IPS DF 4.7 (cell line): ENCODE results near the gene COL15A1.

ENCODE experiments used
- DNase-seq: peaks from one replicate; pipeline ENCODE4 v3.0.0-alpha.2; 2013; ENCODE audit warnings: low spot score; ENCODE audit errors: extremely low read depth

The COL15A1 gene

GRCh38 chr9:98916660-98917059 lies 27.0 kb upstream of the COL15A1 start:
- DNase-seq = no peak

- DNase-seq = no peak
Measured at GRCh38 chr9:98917746-98918487, 25.8 kb upstream of the COL15A1 start.

DNA sequence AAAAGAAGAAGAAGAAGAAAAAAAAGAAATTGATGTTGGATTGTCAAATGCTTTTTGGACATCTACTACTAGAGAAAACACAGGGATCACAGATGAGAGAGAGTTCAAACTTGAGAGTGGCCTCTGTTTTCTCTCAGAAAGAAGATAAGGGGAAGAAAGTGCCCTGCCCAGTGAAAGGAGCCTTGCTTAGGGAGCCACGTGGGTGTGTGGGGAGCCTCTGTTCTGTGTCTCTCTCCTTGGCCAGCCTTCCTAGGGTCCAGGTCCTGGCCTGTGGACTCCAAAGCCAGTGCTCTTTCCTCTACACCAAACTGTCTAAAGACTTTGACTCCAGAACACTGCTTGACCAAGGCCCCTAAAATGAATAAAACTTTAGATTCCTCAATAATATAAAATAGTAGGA lies 22.0 kb upstream of the COL15A1 start:
- DNase-seq = no peak

GRCh38 chr9:98922721-98923435 lies 20.8 kb upstream of the COL15A1 start:
- no peak for DNase-seq

DNA sequence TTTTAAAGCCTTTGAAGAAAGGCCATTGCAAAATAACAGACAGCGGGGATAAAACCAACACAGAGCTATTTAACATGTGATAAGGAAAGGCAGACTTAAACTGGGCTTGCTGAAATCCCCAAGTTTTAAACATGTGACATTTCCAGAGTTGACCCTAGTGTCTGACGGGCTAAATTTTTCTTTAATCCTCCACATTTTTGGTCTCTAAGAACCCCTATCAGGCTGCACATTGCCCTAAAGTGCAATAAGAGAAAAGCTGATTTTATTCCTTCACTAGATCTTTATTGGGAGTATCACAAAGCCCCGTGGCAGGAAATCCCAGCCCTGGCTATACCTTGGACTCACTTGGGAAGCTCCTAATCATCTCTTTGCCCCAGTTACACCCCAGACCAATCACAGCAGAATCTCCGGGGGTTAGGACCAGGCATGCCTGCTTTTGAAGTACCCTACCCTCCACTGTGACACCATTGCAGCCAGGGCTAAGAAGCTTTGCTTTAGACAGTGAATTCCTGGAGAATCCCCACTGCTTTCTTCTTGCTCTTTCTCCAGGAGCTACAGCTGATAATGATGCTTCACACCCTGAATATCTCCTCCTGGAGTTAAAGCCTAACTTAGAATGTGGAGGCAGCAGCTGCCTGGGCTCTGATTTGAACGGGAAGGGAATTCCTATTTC lies 20.1 kb upstream of the COL15A1 start:
- no peak for DNase-seq

- no peak for DNase-seq
Measured at GRCh38 chr9:98924946-98925820, 18.5 kb upstream of the COL15A1 start.

DNA sequence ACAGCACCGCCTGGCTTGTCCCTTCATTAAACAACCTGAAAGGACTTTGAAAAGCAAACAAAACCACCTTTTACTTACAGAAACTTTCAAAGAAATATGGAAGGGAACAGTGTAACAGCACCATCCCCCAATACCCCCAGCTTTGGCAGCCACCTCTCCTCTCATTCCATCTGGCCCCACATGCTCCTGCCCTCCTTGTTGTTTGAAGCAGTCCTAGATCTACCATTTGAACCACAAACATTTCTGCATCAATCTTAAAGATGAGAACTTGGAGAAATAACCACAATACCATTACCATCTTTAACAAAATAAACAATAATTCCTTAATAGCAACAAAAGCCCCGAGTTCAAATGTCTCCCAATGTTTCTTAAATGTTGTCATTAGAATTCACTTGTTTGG lies 17.8 kb upstream of the COL15A1 start:
- DNase-seq = no peak

- DNase-seq = no peak
Measured at GRCh38 chr9:98927724-98928123, 16.0 kb upstream of the COL15A1 start.

- DNase-seq = no peak
Measured at GRCh38 chr9:98929071-98929470, 14.6 kb upstream of the COL15A1 start.

DNA sequence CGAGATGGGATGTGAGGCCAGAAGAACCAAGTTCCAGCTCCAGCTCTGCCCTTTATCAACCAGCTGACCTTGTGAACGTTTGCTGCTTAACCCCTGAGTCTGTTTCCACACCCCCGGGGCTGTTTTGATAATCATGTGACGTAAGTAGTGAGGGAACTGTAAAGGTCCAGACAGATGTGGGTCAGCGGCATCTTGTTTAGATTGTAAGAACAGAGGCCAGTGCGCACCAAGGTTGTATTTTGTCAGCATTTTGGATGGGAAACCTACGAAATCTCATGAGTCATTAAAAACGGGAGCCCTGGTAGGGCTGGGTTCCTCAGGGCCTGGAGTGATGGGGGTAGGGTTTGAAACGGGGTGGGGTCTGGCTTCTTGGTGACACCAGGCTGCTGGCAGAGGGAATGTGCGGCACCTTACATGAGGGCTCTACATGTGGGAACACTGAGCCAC lies 13.8 kb upstream of the COL15A1 start:
- DNase-seq = no peak

DNA sequence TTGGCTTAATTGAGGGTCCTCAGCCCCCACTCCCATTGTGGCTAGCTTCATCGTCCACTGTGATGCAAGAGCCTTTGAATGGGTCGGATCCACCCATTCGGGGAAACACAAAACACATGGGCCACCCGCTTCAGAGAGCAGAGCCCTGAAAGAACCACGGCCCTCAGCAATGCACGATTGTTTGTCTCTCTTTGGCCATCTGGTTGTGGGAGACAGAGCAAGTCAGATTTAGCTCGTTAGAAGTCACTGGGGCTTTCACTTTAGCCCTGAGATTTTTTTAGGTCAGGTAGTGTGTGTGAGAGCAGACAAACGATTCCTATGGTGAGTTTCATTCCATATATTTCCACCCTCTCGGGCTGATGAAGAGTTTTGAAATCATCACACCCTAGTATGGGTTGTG lies 12.9 kb upstream of the COL15A1 start:
- no peak for DNase-seq

- DNase-seq = no peak
Measured at GRCh38 chr9:98931600-98932389, 11.9 kb upstream of the COL15A1 start.

GRCh38 chr9:98933185-98933584 lies 10.5 kb upstream of the COL15A1 start:
- no peak for DNase-seq

DNA sequence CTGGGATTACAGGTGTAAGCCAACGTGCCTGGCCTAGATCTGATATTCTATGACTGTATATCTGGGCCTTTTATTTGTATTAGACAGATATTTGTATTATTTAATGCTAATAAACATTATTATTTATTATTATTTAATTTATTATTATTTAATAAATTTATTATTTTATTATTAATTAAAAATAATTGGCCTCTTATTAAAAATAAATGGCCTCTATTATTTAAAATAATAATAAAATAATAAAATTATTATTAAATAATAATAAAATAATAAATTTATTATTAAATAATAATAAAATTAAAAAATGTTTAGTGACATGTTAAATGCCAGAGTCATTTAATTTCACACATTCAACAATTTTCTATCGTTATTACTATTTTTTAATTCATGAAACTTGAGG lies 9.8 kb upstream of the COL15A1 start:
- DNase-seq = no peak

DNA sequence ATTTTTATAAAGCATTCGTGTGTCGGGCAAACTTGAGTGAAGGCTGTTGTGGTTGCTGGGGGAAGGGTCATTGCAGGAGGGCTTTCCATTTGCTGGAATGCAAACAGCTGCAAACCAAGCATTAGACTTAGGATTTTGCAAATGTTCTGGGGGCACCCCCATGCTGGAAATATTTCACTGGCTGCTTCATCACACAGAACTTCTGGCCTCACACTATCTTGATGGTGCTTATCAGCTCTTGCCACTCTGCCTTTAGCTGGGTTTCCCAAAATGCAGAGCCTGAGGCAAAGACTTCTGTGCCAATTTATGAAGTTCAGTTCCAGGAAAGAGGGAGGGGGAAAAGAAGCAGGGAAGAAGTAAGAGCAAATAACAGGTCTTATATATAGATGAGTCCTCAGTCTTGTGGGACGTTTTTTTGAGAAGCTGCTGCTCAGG lies 8.6 kb upstream of the COL15A1 start:
- DNase-seq = no peak

DNA sequence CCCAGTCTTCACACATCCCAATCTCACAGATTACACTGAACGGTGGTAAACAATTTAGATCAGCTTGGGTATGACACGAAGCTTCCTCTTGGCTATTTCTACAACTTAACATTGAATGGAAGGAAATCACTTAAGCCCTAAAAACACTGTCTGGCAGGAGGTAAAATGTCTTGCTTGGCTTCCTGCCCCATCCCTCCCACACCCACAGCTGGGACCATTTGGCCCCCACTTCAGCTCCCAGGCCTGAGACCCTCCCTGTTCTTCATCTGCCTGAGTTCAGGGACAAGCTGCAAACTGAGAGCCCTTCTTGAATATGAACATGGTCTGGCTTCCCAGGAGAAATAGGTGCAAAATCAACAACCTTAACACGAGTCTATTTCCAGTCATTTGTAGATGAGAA lies 3.4 kb upstream of the COL15A1 start:
- no peak for DNase-seq

- no peak for DNase-seq
Measured at GRCh38 chr9:98941946-98942523, 1.7 kb upstream of the COL15A1 start.

- no peak for DNase-seq
Measured at GRCh38 chr9:98942906-98943681, 613 bp upstream of the COL15A1 start.

DNA sequence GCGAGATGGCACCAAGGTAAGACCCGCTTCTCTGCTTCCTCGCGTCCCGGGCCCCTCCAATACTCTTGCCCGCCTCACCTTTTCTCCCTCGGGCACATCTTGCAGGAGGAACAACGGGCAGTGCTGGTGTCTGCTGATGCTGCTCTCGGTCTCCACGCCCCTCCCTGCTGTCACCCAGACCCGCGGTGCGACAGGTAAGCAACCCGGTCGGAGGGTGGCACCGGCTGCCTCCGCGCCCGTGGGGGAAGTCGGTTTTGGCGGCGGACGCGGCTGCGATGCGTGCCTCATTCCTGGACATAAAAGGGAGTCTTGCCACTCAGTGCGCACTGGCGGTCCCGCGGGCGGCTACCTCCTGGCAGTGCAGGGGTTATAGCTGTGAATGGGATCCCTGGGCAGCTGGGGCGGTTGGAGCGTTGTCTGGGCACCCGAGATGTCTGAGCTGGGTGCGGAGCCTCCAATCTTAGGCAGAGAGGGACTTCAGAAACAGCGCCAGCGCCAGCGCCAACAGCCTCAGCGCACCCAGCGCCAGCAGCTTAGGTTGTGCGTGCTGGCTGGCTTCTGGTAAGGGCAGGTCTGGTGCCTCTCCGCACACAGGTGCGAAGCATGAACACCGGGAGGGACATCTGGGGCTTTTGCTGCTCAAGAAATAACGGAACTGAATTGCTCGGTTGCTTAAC lies 488 bp downstream of the COL15A1 start:
- no peak for DNase-seq
